ENCODE data around the gene PCNX1.

PCNX1 gene

DNA sequence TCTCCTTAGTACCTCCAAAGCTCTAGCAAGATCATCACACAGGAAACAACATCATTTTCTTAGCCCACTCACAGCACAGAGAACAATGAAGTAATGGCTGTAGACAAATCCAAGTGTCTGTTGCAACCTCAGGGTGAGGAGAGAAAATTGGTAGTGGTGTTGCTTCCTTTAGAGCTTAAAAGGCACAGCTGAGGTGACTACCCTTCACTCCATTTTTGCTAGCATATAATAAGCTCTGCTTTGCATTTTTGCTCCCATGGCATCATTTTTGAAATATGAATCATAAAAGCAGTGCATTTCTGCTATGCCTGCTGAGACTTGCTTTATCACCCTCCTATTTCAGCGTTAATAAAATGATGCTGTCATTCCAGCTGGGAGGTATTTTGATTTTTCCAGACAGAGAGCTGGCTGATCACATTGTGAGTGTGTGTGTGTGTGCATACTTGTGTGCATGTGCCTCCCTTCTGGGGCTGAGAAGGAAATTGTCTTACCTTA is 18.5 kb upstream of the PCNX1 start:
- no peak for TF ChIP-seq ZSCAN30 (tag by site-specific recombination; IDR thresholded peaks at IDR 0.05)
- no peak for TF ChIP-seq HOXC10 (CRISPR knock-in tag; IDR thresholded peaks at IDR 0.05)
- no peak for TF ChIP-seq ZNF174 (tag by site-specific recombination; IDR thresholded peaks at IDR 0.05)
- TF ChIP-seq, protein P1, sequence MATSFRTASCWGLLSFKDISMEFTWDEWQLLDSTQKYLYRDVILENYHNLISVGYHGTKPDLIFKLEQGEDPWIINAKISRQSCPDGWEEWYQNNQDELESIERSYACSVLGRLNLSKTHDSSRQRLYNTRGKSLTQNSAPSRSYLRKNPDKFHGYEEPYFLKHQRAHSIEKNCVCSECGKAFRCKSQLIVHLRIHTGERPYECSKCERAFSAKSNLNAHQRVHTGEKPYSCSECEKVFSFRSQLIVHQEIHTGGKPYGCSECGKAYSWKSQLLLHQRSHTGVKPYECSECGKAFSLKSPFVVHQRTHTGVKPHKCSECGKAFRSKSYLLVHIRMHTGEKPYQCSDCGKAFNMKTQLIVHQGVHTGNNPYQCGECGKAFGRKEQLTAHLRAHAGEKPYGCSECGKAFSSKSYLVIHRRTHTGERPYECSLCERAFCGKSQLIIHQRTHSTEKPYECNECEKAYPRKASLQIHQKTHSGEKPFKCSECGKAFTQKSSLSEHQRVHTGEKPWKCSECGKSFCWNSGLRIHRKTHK (tag by site-specific recombination; IDR thresholded peaks at IDR 0.05), result no peak
- TF ChIP-seq ZNF530 (tag by site-specific recombination; IDR thresholded peaks at IDR 0.05; ENCODE audit: low read depth), result no peak
- TF ChIP-seq, protein P2, sequence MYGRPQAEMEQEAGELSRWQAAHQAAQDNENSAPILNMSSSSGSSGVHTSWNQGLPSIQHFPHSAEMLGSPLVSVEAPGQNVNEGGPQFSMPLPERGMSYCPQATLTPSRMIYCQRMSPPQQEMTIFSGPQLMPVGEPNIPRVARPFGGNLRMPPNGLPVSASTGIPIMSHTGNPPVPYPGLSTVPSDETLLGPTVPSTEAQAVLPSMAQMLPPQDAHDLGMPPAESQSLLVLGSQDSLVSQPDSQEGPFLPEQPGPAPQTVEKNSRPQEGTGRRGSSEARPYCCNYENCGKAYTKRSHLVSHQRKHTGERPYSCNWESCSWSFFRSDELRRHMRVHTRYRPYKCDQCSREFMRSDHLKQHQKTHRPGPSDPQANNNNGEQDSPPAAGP (tag by site-specific recombination; IDR thresholded peaks at IDR 0.05), result no peak
- TF ChIP-seq, protein P3, sequence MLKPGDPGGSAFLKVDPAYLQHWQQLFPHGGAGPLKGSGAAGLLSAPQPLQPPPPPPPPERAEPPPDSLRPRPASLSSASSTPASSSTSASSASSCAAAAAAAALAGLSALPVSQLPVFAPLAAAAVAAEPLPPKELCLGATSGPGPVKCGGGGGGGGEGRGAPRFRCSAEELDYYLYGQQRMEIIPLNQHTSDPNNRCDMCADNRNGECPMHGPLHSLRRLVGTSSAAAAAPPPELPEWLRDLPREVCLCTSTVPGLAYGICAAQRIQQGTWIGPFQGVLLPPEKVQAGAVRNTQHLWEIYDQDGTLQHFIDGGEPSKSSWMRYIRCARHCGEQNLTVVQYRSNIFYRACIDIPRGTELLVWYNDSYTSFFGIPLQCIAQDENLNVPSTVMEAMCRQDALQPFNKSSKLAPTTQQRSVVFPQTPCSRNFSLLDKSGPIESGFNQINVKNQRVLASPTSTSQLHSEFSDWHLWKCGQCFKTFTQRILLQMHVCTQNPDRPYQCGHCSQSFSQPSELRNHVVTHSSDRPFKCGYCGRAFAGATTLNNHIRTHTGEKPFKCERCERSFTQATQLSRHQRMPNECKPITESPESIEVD (tag by site-specific recombination; IDR thresholded peaks at IDR 0.05), result no peak
- TF ChIP-seq ZNF664 (tag by site-specific recombination; IDR thresholded peaks at IDR 0.05), result no peak
- TF ChIP-seq SALL2 (tag by site-specific recombination; IDR thresholded peaks at IDR 0.05; ENCODE audit: borderline replicate concordance), result no peak
- TF ChIP-seq ZFP69B (tag by site-specific recombination; IDR thresholded peaks at IDR 0.05), result no peak
- no peak for TF ChIP-seq ZXDB (tag by site-specific recombination; IDR thresholded peaks at IDR 0.05)
- TF ChIP-seq, protein P4, sequence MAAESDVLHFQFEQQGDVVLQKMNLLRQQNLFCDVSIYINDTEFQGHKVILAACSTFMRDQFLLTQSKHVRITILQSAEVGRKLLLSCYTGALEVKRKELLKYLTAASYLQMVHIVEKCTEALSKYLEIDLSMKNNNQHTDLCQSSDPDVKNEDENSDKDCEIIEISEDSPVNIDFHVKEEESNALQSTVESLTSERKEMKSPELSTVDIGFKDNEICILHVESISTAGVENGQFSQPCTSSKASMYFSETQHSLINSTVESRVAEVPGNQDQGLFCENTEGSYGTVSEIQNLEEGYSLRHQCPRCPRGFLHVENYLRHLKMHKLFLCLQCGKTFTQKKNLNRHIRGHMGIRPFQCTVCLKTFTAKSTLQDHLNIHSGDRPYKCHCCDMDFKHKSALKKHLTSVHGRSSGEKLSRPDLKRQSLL (tag by site-specific recombination; IDR thresholded peaks at IDR 0.05), result no peak
- no peak for TF ChIP-seq PRDM2 (tag by site-specific recombination; IDR thresholded peaks at IDR 0.05; ENCODE audit: borderline replicate concordance)
- no peak for TF ChIP-seq GLIS2 (tag by site-specific recombination; IDR thresholded peaks at IDR 0.05)
- TF ChIP-seq ZNF48 (tag by site-specific recombination; IDR thresholded peaks at IDR 0.05), result no peak
- TF ChIP-seq ZNF555 (tag by site-specific recombination; conservative IDR thresholded peaks at IDR 0.05), result no peak
- POLR2A ChIA-PET, result interaction anchor here (0.6 kb wide), 1 partner anchor 66 kb away, joined by 8 read pairs; no protein-coding TSS in a partner anchor
- H3K9me3 ChIP-seq (ENCODE audit: control insufficient read depth, insufficient read depth, low read depth, low read length), result no peaks in the 10 kb centered on the region
- no peaks in the 10 kb centered on the region for H3K4me1 ChIP-seq (ENCODE audit: control insufficient read depth, insufficient read depth, low read length)
- CTCF ChIA-PET, result interaction anchor here (0.6 to 0.7 kb wide), 2 partner anchors 67 to 1784 kb away, joined by 3 read pairs; no protein-coding TSS in a partner anchor
- no peak overlapping the region for H3K27ac ChIP-seq (ENCODE audit: extremely low read depth, low read depth, low read length)
- H3K36me3 ChIP-seq (ENCODE audit: control insufficient read depth in 2 of 2, insufficient read depth in 1 of 2, low read length in 2 of 2), result no peaks in the 10 kb centered on the region
- no peak overlapping the region for H3K4me3 ChIP-seq (ENCODE audit: low read depth, low read length)

All from HEK293 (cell line).